Mucosa of descending colon (tissue), 3 donors: ENCODE measurements around the gene RPTOR. TPM values are rescaled to one million over a fixed set of nuclear protein-coding genes. Genes with fewer than 3 reads are reported as not detected.

ENCODE experiments used
- ATAC-seq: fragments of 200-7000 bp; cut with Tn5 transposase; one replicate; pipeline ENCODE4 v1.9.1; 2020; ENCODE audit warnings: mild to moderate bottlenecking, moderate library complexity
- DNase-seq, 3 donors: peaks; one replicate each; pipeline ENCODE4 v3.0.0-alpha.2; 2020
- H3K36me3 ChIP-seq: fragments of 200-600 bp; one replicate; pipeline ENCODE4 v1.8.0; 2021; ENCODE audit warnings: low read depth, mild to moderate bottlenecking
- H3K4me1 ChIP-seq: fragments of 200-600 bp; one replicate; pipeline ENCODE4 v1.8.0; 2021; ENCODE audit warnings: low read depth, mild to moderate bottlenecking
- H3K4me3 ChIP-seq: fragments of 200-600 bp; one replicate; pipeline ENCODE4 v1.8.0; 2021; ENCODE audit warnings: mild to moderate bottlenecking
- H3K9me3 ChIP-seq: fragments of 200-600 bp; one replicate; pipeline ENCODE4 v1.8.0; 2021; ENCODE audit warnings: mild to moderate bottlenecking
- CTCF ChIP-seq: fragments of 200-600 bp; IDR thresholded peaks from one replicate; pipeline ENCODE4 v1.8.0; 2022; ENCODE audit warnings: antibody characterized with exemption, mild to moderate bottlenecking
- intact Hi-C, 2 donors: fragments of 100-400 bp; cut with DNase I in 1 of 2; cut with micrococcal nuclease in 1 of 2; formaldehyde crosslinking; loops; one replicate each; pipeline versions ENCODE4 v1.11.0 to v1.11.1; 2022; cut with DNase I, micrococcal nuclease
- total RNA-seq, 3 donors: library from RNA; stranded (reverse); fragmentation: NEBNext Ultra II Directional in 2 of 3; extraction: Animal tissue kit (Norgen Biotek cat#: 25700) in 2 of 3; gene quantifications; one replicate each; pipeline versions ENCODE4 v1.2.1 to v1.2.4, GENCODE V29; 2021 to 2023
- donor health status: DM: no; HTN: no; CAD: no; lungs with moderate emphysema.
- donor health status: DM: no; HTN: no; CAD: no.
- donor health status: DM: no; HTN: yes; CAD: no.

RPTOR gene
- total RNA-seq, 3 donors from 2014 or later = 30.5 to 44.4 (median 37.2) TPM

GRCh38 chr17:80712606-80713005 is 168.0 kb downstream of the RPTOR start:
- no peak overlapping the region for H3K4me3 ChIP-seq

GRCh38 chr17:80716986-80717719 is 172.5 kb downstream of the RPTOR start:
- ATAC-seq (no peak), DNase-seq (no peak)
- no peaks in the 10 kb centered on the region for H3K36me3 ChIP-seq
- no peak overlapping the region for H3K4me3 ChIP-seq
- no peak for TF ChIP-seq CTCF
- no peaks in the 10 kb centered on the region for H3K9me3 ChIP-seq
- H3K4me1 ChIP-seq = peaks cover 7% of the 10 kb centered on the region
- intact Hi-C loops = no loop called here

More at GRCh38 chr17:80712606-80713005, 168.0 kb downstream of the RPTOR start:
- H3K4me1 ChIP-seq = no peaks in the 10 kb centered on the region
- no peak for TF ChIP-seq CTCF
- intact Hi-C loops = no loop called here
- ATAC-seq (no peak), DNase-seq (no peak)
- no peaks in the 10 kb centered on the region for H3K36me3 ChIP-seq
- no peaks in the 10 kb centered on the region for H3K9me3 ChIP-seq

- no peak overlapping the region for H3K4me3 ChIP-seq
- ATAC-seq (no peak), DNase-seq (no peak)
- H3K9me3 ChIP-seq = no peaks in the 10 kb centered on the region
- TF ChIP-seq CTCF = no peak
- no peaks in the 10 kb centered on the region for H3K36me3 ChIP-seq
- intact Hi-C loops = no loop called here
- peaks cover 7% of the 10 kb centered on the region for H3K4me1 ChIP-seq
These were observed 173.1 kb downstream of the RPTOR start for GRCh38 chr17:80717720-80718083.

GRCh38 chr17:80718428-80718827 is 173.8 kb downstream of the RPTOR start:
- no peak overlapping the region for H3K4me3 ChIP-seq
- no peak for DNase-seq
- peaks cover 7% of the 10 kb centered on the region for H3K4me1 ChIP-seq
- intact Hi-C loops = no loop called here
- no peaks in the 10 kb centered on the region for H3K36me3 ChIP-seq
- TF ChIP-seq CTCF = no peak
- no peaks in the 10 kb centered on the region for H3K9me3 ChIP-seq
- no peak for ATAC-seq

GRCh38 chr17:80719449-80719848 is 174.8 kb downstream of the RPTOR start:
- H3K36me3 ChIP-seq = no peaks in the 10 kb centered on the region
- no peak for TF ChIP-seq CTCF
- H3K4me1 ChIP-seq = peaks cover 7% of the 10 kb centered on the region
- ATAC-seq (no peak), DNase-seq (no peak)
- intact Hi-C loops = no loop called here
- H3K9me3 ChIP-seq = no peaks in the 10 kb centered on the region
- no peak overlapping the region for H3K4me3 ChIP-seq
